MM.1S (cell line): ENCODE results near the gene CIROP.

Experiments
- DNase-seq: peaks from one replicate; pipeline ENCODE4 v3.0.0-alpha.2; 2015
- H2AFZ ChIP-seq: fragments of 300-600 bp; sonication (generic); 2 replicates; pipeline ENCODE4 v1.6.0; 2016; ENCODE audit warnings: antibody characterized with exemption, low read length
- H3F3A ChIP-seq: fragments of 300-600 bp; sonication (generic); 2 replicates; pipeline ENCODE4 v1.6.1; 2016; ENCODE audit warnings: mild to moderate bottlenecking, antibody characterized with exemption, low read length, moderate library complexity, mixed read lengths; ENCODE audit not compliant: insufficient read depth
- H3K27ac ChIP-seq: fragments of 300-600 bp; sonication (generic); 2 replicates; pipeline ENCODE4 v1.5.1; 2016; ENCODE audit warnings: mild to moderate bottlenecking, low read length
- H3K27me3 ChIP-seq: fragments of 300-600 bp; sonication (generic); replicated peaks from 2 replicates; pipeline ENCODE4 v1.6.0; 2016; ENCODE audit warnings: low read length; ENCODE audit not compliant: insufficient read depth
- H3K36me3 ChIP-seq: fragments of 300-600 bp; sonication (generic); replicated peaks from 2 replicates; pipeline ENCODE4 v1.6.1; 2016; ENCODE audit warnings: mild to moderate bottlenecking, low read length, mixed read lengths; ENCODE audit not compliant: insufficient read depth
- H3K4me1 ChIP-seq: fragments of 300-600 bp; sonication (generic); 2 replicates; pipeline ENCODE4 v1.6.1; 2016; ENCODE audit warnings: low read length, mixed read lengths
- H3K4me2 ChIP-seq: fragments of 300-600 bp; sonication (generic); 2 replicates; pipeline ENCODE4 v1.6.0; 2016; ENCODE audit warnings: low read depth, low read length
- H3K4me3 ChIP-seq: fragments of 300-600 bp; sonication (generic); 2 replicates; pipeline ENCODE4 v1.5.1; 2016; ENCODE audit warnings: low read length, mixed read lengths
- H3K79me2 ChIP-seq: fragments of 300-600 bp; sonication (generic); 2 replicates; pipeline ENCODE4 v1.6.1; 2016; ENCODE audit warnings: mixed run types, low read length, mixed read lengths
- H3K9ac ChIP-seq: fragments of 300-600 bp; sonication (generic); 2 replicates; pipeline ENCODE4 v1.6.1; 2016; ENCODE audit warnings: low read length, mixed read lengths
- H3K9me2 ChIP-seq: fragments of 300-600 bp; sonication (generic); replicated peaks from 2 replicates; pipeline ENCODE4 v1.6.1; 2016; ENCODE audit warnings: mild to moderate bottlenecking, low read length, mixed read lengths; ENCODE audit not compliant: insufficient read depth
- H3K9me3 ChIP-seq: fragments of 300-600 bp; sonication (generic); replicated peaks from 2 replicates; pipeline ENCODE4 v1.6.1; 2016; ENCODE audit warnings: mild to moderate bottlenecking, low read length, mixed read lengths; ENCODE audit not compliant: insufficient read depth
- H4K20me1 ChIP-seq: fragments of 300-600 bp; sonication (generic); 2 replicates; pipeline ENCODE4 v1.6.1; 2016; ENCODE audit warnings: mild to moderate bottlenecking, low read length, moderate library complexity, mixed read lengths; ENCODE audit not compliant: insufficient read depth
- EZH2 ChIP-seq: fragments of 300-600 bp; sonication (generic); optimal IDR thresholded peaks from 2 replicates; pipeline ENCODE3; 2017; ENCODE audit warnings: low read depth, mild to moderate bottlenecking, antibody characterized with exemption, low read length, mixed read lengths
- EZH2phosphoT487 ChIP-seq: fragments of 300-600 bp; sonication (generic); IDR thresholded peaks from 2 replicates; pipeline ENCODE4 v1.6.1; 2018; ENCODE audit warnings: antibody characterized with exemption, low read length
- TF ChIP-seq, protein P1 (sequence below): fragments of 300-600 bp; sonication (generic); IDR thresholded peaks from 2 replicates; pipeline ENCODE4 v1.5.1; 2016; ENCODE audit warnings: antibody characterized with exemption, low read length, mixed read lengths

Gene CIROP

GRCh38 chr14:23069413-23069806 lies 35.4 kb downstream of the CIROP start:
- Histone ChIP-seq H3K79me2 (peaks cover 26% of the 10 kb centered on the region), H3K27ac (no peak overlapping the region), H3K9me3 (no peaks in the 10 kb centered on the region), H3K4me2 (no peak overlapping the region), H3F3A (no peaks in the 10 kb centered on the region), H3K4me1 (peaks cover 7% of the 10 kb centered on the region; the same call in 1 of the 2 replicates), H4K20me1 (no peaks in the 10 kb centered on the region), H3K27me3 (no peaks in the 10 kb centered on the region), H3K36me3 (no peaks in the 10 kb centered on the region), H3K4me3 (no peak overlapping the region), H2AFZ (no peak overlapping the region), H3K9ac (no peak overlapping the region), H3K9me2 (no peaks in the 10 kb centered on the region)
- DNase-seq: no peak
- TF ChIP-seq, protein P1, sequence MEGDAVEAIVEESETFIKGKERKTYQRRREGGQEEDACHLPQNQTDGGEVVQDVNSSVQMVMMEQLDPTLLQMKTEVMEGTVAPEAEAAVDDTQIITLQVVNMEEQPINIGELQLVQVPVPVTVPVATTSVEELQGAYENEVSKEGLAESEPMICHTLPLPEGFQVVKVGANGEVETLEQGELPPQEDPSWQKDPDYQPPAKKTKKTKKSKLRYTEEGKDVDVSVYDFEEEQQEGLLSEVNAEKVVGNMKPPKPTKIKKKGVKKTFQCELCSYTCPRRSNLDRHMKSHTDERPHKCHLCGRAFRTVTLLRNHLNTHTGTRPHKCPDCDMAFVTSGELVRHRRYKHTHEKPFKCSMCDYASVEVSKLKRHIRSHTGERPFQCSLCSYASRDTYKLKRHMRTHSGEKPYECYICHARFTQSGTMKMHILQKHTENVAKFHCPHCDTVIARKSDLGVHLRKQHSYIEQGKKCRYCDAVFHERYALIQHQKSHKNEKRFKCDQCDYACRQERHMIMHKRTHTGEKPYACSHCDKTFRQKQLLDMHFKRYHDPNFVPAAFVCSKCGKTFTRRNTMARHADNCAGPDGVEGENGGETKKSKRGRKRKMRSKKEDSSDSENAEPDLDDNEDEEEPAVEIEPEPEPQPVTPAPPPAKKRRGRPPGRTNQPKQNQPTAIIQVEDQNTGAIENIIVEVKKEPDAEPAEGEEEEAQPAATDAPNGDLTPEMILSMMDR: no peak
- TF ChIP-seq EZH2phosphoT487: no peak
- no peak for TF ChIP-seq EZH2

GRCh38 chr14:23068789-23069412 lies 35.9 kb downstream of the CIROP start:
- DNase-seq: peak; percentile 72
- H3K9me2 ChIP-seq: no peaks in the 10 kb centered on the region
- H3K9me3 ChIP-seq: no peaks in the 10 kb centered on the region
- no peak overlapping the region for H3K27ac ChIP-seq
- H3K79me2 ChIP-seq: peaks cover 26% of the 10 kb centered on the region
- no peaks in the 10 kb centered on the region for H4K20me1 ChIP-seq
- H3K4me2 ChIP-seq: no peak overlapping the region
- no peaks in the 10 kb centered on the region for H3K27me3 ChIP-seq
- no peaks in the 10 kb centered on the region for H3K36me3 ChIP-seq
- peaks cover 7% of the 10 kb centered on the region; the same call in 1 of the 2 replicates for H3K4me1 ChIP-seq
- H3F3A ChIP-seq: no peaks in the 10 kb centered on the region
- TF ChIP-seq, protein P1: peak; percentile 88
- TF ChIP-seq EZH2phosphoT487: no peak
- no peak for TF ChIP-seq EZH2
- no peak overlapping the region for H2AFZ ChIP-seq
- no peak overlapping the region for H3K9ac ChIP-seq
- H3K4me3 ChIP-seq: no peak overlapping the region

- TF ChIP-seq, protein P1: no peak
- no peak for TF ChIP-seq EZH2
- no peak for TF ChIP-seq EZH2phosphoT487
- H3K9ac ChIP-seq: no peak overlapping the region
- no peak overlapping the region for H3K4me2 ChIP-seq
- no peaks in the 10 kb centered on the region for H4K20me1 ChIP-seq
- H3F3A ChIP-seq: no peaks in the 10 kb centered on the region
- no peak overlapping the region for H2AFZ ChIP-seq
- H3K27me3 ChIP-seq: no peaks in the 10 kb centered on the region
- H3K9me3 ChIP-seq: no peaks in the 10 kb centered on the region
- no peak for DNase-seq
- no peaks in the 10 kb centered on the region for H3K36me3 ChIP-seq
- H3K79me2 ChIP-seq: peaks cover 26% of the 10 kb centered on the region
- no peak overlapping the region for H3K4me3 ChIP-seq
- H3K9me2 ChIP-seq: no peaks in the 10 kb centered on the region
- H3K27ac ChIP-seq: no peak overlapping the region
- H3K4me1 ChIP-seq: peaks cover 7% of the 10 kb centered on the region; the same call in 1 of the 2 replicates
These were observed 36.7 kb downstream of the CIROP start for GRCh38 chr14:23067847-23068788.
